NB4 (cell line): Measurements from ENCODE around the gene PHYH.
"Not testable (repeated sequence)": the region's sequence is repeated elsewhere in the genome, so short reads cannot be mapped to it uniquely, and the experiment has no call there.

Experiments used
- DNase-seq: peaks from one replicate; pipeline ENCODE4 v3.0.0; 2010; ENCODE audit warnings: low read depth
- H3K4me3 ChIP-seq: one replicate; pipeline ENCODE4 v1.5.1; 2011; ENCODE audit warnings: mild to moderate bottlenecking, low read depth, low read length, moderate library complexity
- MYC ChIP-seq: IDR thresholded peaks from 2 replicates; pipeline ENCODE4 v1.6.1; 2011; ENCODE audit warnings: low read depth, low read length
- POLR2A ChIP-seq: IDR thresholded peaks from 2 replicates; pipeline ENCODE4 v1.6.1; 2011; ENCODE audit warnings: mild to moderate bottlenecking; ENCODE audit not compliant: insufficient read length; ENCODE audit errors: extremely low read depth
- TF ChIP-seq, protein P1 (sequence below): IDR thresholded peaks from one replicate; pipeline ENCODE4 v1.5.1; 2012; ENCODE audit warnings: low read depth, low read length
- TF ChIP-seq, protein P2 (sequence below): IDR thresholded peaks from 2 replicates; pipeline ENCODE4 v1.6.1; 2011; ENCODE audit warnings: low read depth, low read length

Gene PHYH

GRCh38 chr10:13296476-13296875 is 3.4 kb downstream of the PHYH start:
- no peak for TF ChIP-seq POLR2A
- TF ChIP-seq, protein P1, sequence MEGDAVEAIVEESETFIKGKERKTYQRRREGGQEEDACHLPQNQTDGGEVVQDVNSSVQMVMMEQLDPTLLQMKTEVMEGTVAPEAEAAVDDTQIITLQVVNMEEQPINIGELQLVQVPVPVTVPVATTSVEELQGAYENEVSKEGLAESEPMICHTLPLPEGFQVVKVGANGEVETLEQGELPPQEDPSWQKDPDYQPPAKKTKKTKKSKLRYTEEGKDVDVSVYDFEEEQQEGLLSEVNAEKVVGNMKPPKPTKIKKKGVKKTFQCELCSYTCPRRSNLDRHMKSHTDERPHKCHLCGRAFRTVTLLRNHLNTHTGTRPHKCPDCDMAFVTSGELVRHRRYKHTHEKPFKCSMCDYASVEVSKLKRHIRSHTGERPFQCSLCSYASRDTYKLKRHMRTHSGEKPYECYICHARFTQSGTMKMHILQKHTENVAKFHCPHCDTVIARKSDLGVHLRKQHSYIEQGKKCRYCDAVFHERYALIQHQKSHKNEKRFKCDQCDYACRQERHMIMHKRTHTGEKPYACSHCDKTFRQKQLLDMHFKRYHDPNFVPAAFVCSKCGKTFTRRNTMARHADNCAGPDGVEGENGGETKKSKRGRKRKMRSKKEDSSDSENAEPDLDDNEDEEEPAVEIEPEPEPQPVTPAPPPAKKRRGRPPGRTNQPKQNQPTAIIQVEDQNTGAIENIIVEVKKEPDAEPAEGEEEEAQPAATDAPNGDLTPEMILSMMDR, result no peak
- TF ChIP-seq MYC, result no peak
- TF ChIP-seq, protein P2, sequence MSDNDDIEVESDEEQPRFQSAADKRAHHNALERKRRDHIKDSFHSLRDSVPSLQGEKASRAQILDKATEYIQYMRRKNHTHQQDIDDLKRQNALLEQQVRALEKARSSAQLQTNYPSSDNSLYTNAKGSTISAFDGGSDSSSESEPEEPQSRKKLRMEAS, result no peak
- H3K4me3 ChIP-seq, result no peak overlapping the region
- DNase-seq, result no peak

GRCh38 chr10:13294784-13295183 is 5.1 kb downstream of the PHYH start:
- no peak overlapping the region for H3K4me3 ChIP-seq
- DNase-seq, result no peak
- TF ChIP-seq, protein P2, result no peak
- TF ChIP-seq, protein P1, result no peak

- no peak overlapping the region for H3K4me3 ChIP-seq
- TF ChIP-seq, protein P1, result no peak
- TF ChIP-seq POLR2A, result no peak
- no peak for TF ChIP-seq MYC
- TF ChIP-seq, protein P2, result no peak
- DNase-seq, result no peak
These were observed 7.8 kb downstream of the PHYH start for GRCh38 chr10:13291821-13292773.

- DNase-seq, result no peak
- TF ChIP-seq, protein P1, result no peak
- TF ChIP-seq POLR2A, result no peak
- TF ChIP-seq, protein P2, result no peak
- H3K4me3 ChIP-seq, result no peak overlapping the region
These were observed 8.8 kb downstream of the PHYH start for GRCh38 chr10:13291061-13291460.

DNA sequence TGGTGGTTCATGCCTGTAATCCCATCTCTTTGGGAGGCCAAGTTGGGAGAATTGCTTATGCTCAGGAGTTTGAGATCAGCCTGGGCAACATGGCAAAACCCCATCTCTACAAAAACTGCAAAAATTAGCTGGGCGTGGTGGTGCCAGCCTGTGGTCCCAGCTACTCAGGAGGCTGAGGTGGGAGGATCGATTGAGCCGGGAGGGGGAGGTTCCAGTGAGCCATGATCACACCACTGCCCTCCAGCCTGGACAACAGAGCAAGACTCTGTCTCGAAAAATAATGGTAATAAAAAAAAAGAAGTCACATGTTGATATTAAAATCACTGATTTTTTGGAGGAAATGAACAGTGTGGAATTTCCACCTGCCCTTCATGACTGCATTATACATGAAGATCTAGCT is 15.8 kb downstream of the PHYH start:
- no peak overlapping the region for H3K4me3 ChIP-seq
- TF ChIP-seq, protein P2, result no peak
- TF ChIP-seq MYC, result no peak
- no peak for TF ChIP-seq POLR2A
- TF ChIP-seq, protein P1, result no peak
- no peak for DNase-seq

- H3K4me3 ChIP-seq, DNase-seq: not testable (repeated sequence)
These were observed 17.5 kb downstream of the PHYH start for GRCh38 chr10:13282348-13282747.
